K562 (cell line): Measurements from ENCODE around the gene SIRPA. TPM values are rescaled to one million over a fixed set of nuclear protein-coding genes. Genes with fewer than 3 reads are reported as not detected.

Source experiments
- ATAC-seq: fragments of 200-7000 bp; cut with Tn5 transposase; 3 replicates; pipeline ENCODE4 v1.9.1; 2020; ENCODE audit warnings: moderate library complexity
- BruUV-seq: library from RNA; stranded (reverse); fragments of 400-500 nt; replicated peaks from 2 replicates; lab custom pipeline; 2021; lab: Mats Ljungman, UMichigan
- CTCF ChIA-PET: fragments of 300-600 bp; formaldehyde crosslinking; extraction: SDS; loops from one replicate; lab custom pipeline; 2021; ENCODE audit warnings: low intra/inter-chr PET ratio; lab: Yijun Ruan, JAX
- POLR2A ChIA-PET: fragments of 300-600, 350-650 bp; sonication (Branson Sonifier 250); formaldehyde crosslinking; extraction: SDS; loops from one replicate; lab custom pipeline; 2021; ENCODE audit warnings: antibody characterized with exemption, inconsistent platforms; lab: Yijun Ruan, JAX
- DNase-seq, 4 experiments: peaks; one replicate each; pipeline versions ENCODE4 v3.0.0 to v3.0.0-alpha.2; 2011 to 2018; ENCODE audit warnings: low spot score in 3 of 4, mixed read lengths in 3 of 4; ENCODE audit errors: extremely low read depth in 1 of 4
- FAIRE-seq: peaks from 2 replicates; lab custom pipeline; 2011; peaks lifted over from hg19 to GRCh38; lab: Jason Lieb, UNC
- H2AFZ ChIP-seq: 2 replicates; pipeline ENCODE4 v1.6.0; 2011; ENCODE audit warnings: low read depth, low read length, control low read depth, inconsistent platforms
- H3K27ac ChIP-seq: fragments of 200-600 bp; 3 replicates; pipeline ENCODE4 v1.8.0; 2011; ENCODE audit warnings: low read depth, mild to moderate bottlenecking, control low read depth, inconsistent platforms, low read length, moderate library complexity, mixed read lengths; ENCODE audit errors: extremely low read depth
- H3K27me3 ChIP-seq, 2 experiments: fragments of 300-600 bp in 1 of 2; 2 replicates in 1 of 2; 3 replicates in 1 of 2; pipeline versions ENCODE4 v1.6.0 to v1.8.0; 2011; ENCODE audit warnings: inconsistent platforms in 2 of 2, low read length in 2 of 2, mild to moderate bottlenecking in 1 of 2, mixed read lengths in 1 of 2, moderate library complexity in 1 of 2; ENCODE audit not compliant: control insufficient read depth in 2 of 2, insufficient read depth in 2 of 2
- H3K36me3 ChIP-seq: fragments of 300-600 bp; 3 replicates; pipeline ENCODE4 v1.8.0; 2011; ENCODE audit warnings: mild to moderate bottlenecking, low read length, inconsistent platforms; ENCODE audit not compliant: control insufficient read depth, insufficient read depth
- H3K4me1 ChIP-seq, 2 experiments: fragments of 200-600 bp in 1 of 2; replicated peaks in 1 of 2; 2 replicates in 1 of 2; 3 replicates in 1 of 2; pipeline versions ENCODE4 v1.5.1 to v1.8.0; 2011; ENCODE audit warnings: inconsistent platforms in 2 of 2, low read length in 2 of 2, mild to moderate bottlenecking in 1 of 2, mixed read lengths in 1 of 2, moderate library complexity in 1 of 2; ENCODE audit not compliant: control insufficient read depth in 2 of 2, insufficient read depth in 2 of 2
- H3K4me2 ChIP-seq: 2 replicates; pipeline ENCODE4 v1.6.1; 2011; ENCODE audit warnings: low read length, control low read depth, inconsistent platforms, mixed read lengths; ENCODE audit not compliant: insufficient read depth
- H3K4me3 ChIP-seq: fragments of 200-600 bp; sonication (generic), shearing (Covaris generic); 2 replicates; pipeline ENCODE4 v1.5.1; 2016; ENCODE audit warnings: control low read depth, inconsistent platforms
- H3K79me2 ChIP-seq: fragments of 200-600 bp; 3 replicates; pipeline ENCODE4 v1.8.0; 2011; ENCODE audit warnings: low read length, inconsistent platforms; ENCODE audit not compliant: control insufficient read depth, insufficient read depth
- H3K9ac ChIP-seq, 2 experiments: 2 replicates each; pipeline versions ENCODE4 v1.6.0 to v1.6.1; 2011; ENCODE audit warnings: low read depth in 2 of 2, low read length in 2 of 2, control low read depth in 1 of 2, inconsistent platforms in 1 of 2, mild to moderate bottlenecking in 1 of 2, mixed read lengths in 1 of 2; ENCODE audit not compliant: insufficient read depth in 1 of 2
- H3K9me1 ChIP-seq: one replicate; pipeline ENCODE4 v1.6.0; 2011; ENCODE audit warnings: inconsistent platforms, mild to moderate bottlenecking, low read length, moderate library complexity; ENCODE audit not compliant: control insufficient read depth, insufficient read depth
- H3K9me3 ChIP-seq: replicated peaks from 2 replicates; pipeline ENCODE4 v1.5.1; 2011; ENCODE audit warnings: low read depth, low read length, inconsistent platforms; ENCODE audit not compliant: control insufficient read depth, insufficient read depth
- H4K20me1 ChIP-seq: replicated peaks from 2 replicates; pipeline ENCODE4 v1.6.1; 2011; ENCODE audit warnings: low read length, inconsistent platforms, mixed read lengths; ENCODE audit not compliant: control insufficient read depth, insufficient read depth
- DIDO1 ChIP-seq: fragments of 450-650 bp; IDR thresholded peaks from 2 replicates; pipeline ENCODE4 v1.6.1; 2016; ENCODE audit warnings: low read depth, missing biosample characterization, missing genetic modification characterization
- L3MBTL2 ChIP-seq: fragments of 450-650 bp; IDR thresholded peaks from 2 replicates; pipeline ENCODE4 v1.6.1; 2016; ENCODE audit warnings: mild to moderate bottlenecking, moderate library complexity
- USF2 ChIP-seq: sonication (generic); formaldehyde crosslinking; IDR thresholded peaks from 2 replicates; pipeline ENCODE4 v1.5.0; 2020; ENCODE audit warnings: missing genetic modification reagents
- ZFP36 ChIP-seq: fragments of 150-350 bp; IDR thresholded peaks from 2 replicates; pipeline ENCODE4 v1.6.1; 2018; ENCODE audit warnings: low read length, low read depth; ENCODE audit not compliant: partially characterized antibody
- WGBS: fragments of 100-300 bp; shearing (Covaris generic); methylation state at CpG from one replicate; pipeline ENCODE4 v1.1.6; 2016; ENCODE audit warnings: low coverage, mixed read lengths; ENCODE audit not compliant: insufficient coverage; ENCODE audit errors: missing lambda C conversion rate; 5-methylcytosine and 5-hydroxymethylcytosine counted together
- in situ Hi-C: fragments of 300-500 bp; cut with MboI; formaldehyde crosslinking; loops from 4 replicates; pipeline ENCODE4 v1.15.0; 2018; ENCODE audit warnings: inconsistent platforms, mixed read lengths
- intact Hi-C: fragments of 100-400 bp; cut with micrococcal nuclease; formaldehyde crosslinking; loops from 2 replicates; pipeline ENCODE4 v1.14.2; 2022
- polyA plus RNA-seq, 8 experiments: library from polyadenylated mRNA; depleted of rRNA in 4 of 8; stranded (reverse) in 5 of 8; unstranded in 3 of 8; fragments of >200 nt; fragmentation: Nextera tagmentation in 2 of 8; fragmentation: Illumina TruSeq in 1 of 8; extraction: Ambion mirVana in 2 of 8; extraction: Trizol in 1 of 8; gene quantifications; 2 replicates each; pipeline versions ENCODE4 v1.2.1 to v1.2.3, GENCODE V29; 2011 to 2014; ENCODE audit warnings: inconsistent platforms in 1 of 8, missing spikeins in 1 of 8
- total RNA-seq, 7 experiments: library from RNA; depleted of rRNA in 6 of 7; stranded (reverse); fragments of >200 nt in 6 of 7; fragmentation: Illumina TruSeq in 2 of 7; extraction: Trizol in 2 of 7; gene quantifications; 2 replicates each; pipeline versions ENCODE4 v1.2.1 to v1.2.3, GENCODE V29; 2011 to 2021; ENCODE audit warnings: low replicate concordance in 1 of 7

The SIRPA gene
- total and polyA plus RNA-seq, 9 of the 15 experiments (the other 6 are each of a cell fraction or from before 2014, with no cell fraction given): 0.01 to 0.40 (median 0.11) TPM; not detected in 2

GRCh38 chr20:1951436-1952115 is 56.4 kb downstream of the SIRPA start:
- no peaks in the 10 kb centered on the region for H3K4me1 ChIP-seq
- CTCF ChIA-PET: no interaction called here
- WGBS: 0% methylated on average over 6 of the region's 11 CpGs
- intact Hi-C loops (no loop called here), in situ Hi-C loops (no loop called here)
- peaks cover 0 to 14% of the 10 kb centered on the region in 2 experiments; a peak in 4 of 5 replicates for H3K27me3 ChIP-seq
- DNase-seq (no peak), ATAC-seq (no peak), FAIRE-seq (no peak)
- POLR2A ChIA-PET: interaction anchor here (0.6 kb wide), 2 partner anchors 31 to 229 kb away, joined by 3 read pairs; no protein-coding TSS in a partner anchor
- no peaks in the 10 kb centered on the region for H4K20me1 ChIP-seq
- no peaks in the 10 kb centered on the region for H3K79me2 ChIP-seq
- no peak overlapping the region for H2AFZ ChIP-seq
- H3K36me3 ChIP-seq: no peaks in the 10 kb centered on the region
- TF ChIP-seq L3MBTL2: no peak
- no peak for TF ChIP-seq USF2 (CRISPR knock-in tag)
- peak; percentile 59 for TF ChIP-seq ZFP36
- no peak for TF ChIP-seq DIDO1 (tag)
- H3K27ac ChIP-seq: no peak overlapping the region
- H3K4me3 ChIP-seq: no peak overlapping the region
- H3K9me3 ChIP-seq: no peaks in the 10 kb centered on the region
- no peak overlapping the region for H3K9ac ChIP-seq
- H3K4me2 ChIP-seq: no peak overlapping the region
- H3K9me1 ChIP-seq: no peaks in the 10 kb centered on the region
- BruUV-seq: no TSS peak
